A673 (cell line): Measurements from ENCODE around the gene EPS8.

Source experiments
- EZH2 ChIP-seq: fragments of 200-600 bp; sonication (generic); IDR thresholded peaks from 2 replicates; pipeline ENCODE4 v1.6.1; 2017; ENCODE audit warnings: borderline replicate concordance, low read depth, mild to moderate bottlenecking, mixed read lengths, antibody characterized with exemption, low read length; ENCODE audit not compliant: poor library complexity, severe bottlenecking
- TF ChIP-seq, protein P1 (sequence below): fragments of 300-800, 200-600 bp; sonication (generic); conservative IDR thresholded peaks from 2 replicates; pipeline ENCODE4 v1.5.1; 2017; ENCODE audit warnings: low read depth, mild to moderate bottlenecking, antibody characterized with exemption, low read length, moderate library complexity, mixed read lengths

- TF ChIP-seq, protein P1, sequence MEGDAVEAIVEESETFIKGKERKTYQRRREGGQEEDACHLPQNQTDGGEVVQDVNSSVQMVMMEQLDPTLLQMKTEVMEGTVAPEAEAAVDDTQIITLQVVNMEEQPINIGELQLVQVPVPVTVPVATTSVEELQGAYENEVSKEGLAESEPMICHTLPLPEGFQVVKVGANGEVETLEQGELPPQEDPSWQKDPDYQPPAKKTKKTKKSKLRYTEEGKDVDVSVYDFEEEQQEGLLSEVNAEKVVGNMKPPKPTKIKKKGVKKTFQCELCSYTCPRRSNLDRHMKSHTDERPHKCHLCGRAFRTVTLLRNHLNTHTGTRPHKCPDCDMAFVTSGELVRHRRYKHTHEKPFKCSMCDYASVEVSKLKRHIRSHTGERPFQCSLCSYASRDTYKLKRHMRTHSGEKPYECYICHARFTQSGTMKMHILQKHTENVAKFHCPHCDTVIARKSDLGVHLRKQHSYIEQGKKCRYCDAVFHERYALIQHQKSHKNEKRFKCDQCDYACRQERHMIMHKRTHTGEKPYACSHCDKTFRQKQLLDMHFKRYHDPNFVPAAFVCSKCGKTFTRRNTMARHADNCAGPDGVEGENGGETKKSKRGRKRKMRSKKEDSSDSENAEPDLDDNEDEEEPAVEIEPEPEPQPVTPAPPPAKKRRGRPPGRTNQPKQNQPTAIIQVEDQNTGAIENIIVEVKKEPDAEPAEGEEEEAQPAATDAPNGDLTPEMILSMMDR: no peak
- no peak for TF ChIP-seq EZH2
Observed at GRCh38 chr12:15693228-15693911, 95.8 kb downstream of the EPS8 start.
